ENCODE results near the gene DGCR8. TPM values are rescaled to one million over a fixed set of nuclear protein-coding genes. Genes with fewer than 3 reads are reported as not detected.

DGCR8 gene
- total RNA-seq, 1 donor from 2014 or later, result 29.5 TPM

DNA sequence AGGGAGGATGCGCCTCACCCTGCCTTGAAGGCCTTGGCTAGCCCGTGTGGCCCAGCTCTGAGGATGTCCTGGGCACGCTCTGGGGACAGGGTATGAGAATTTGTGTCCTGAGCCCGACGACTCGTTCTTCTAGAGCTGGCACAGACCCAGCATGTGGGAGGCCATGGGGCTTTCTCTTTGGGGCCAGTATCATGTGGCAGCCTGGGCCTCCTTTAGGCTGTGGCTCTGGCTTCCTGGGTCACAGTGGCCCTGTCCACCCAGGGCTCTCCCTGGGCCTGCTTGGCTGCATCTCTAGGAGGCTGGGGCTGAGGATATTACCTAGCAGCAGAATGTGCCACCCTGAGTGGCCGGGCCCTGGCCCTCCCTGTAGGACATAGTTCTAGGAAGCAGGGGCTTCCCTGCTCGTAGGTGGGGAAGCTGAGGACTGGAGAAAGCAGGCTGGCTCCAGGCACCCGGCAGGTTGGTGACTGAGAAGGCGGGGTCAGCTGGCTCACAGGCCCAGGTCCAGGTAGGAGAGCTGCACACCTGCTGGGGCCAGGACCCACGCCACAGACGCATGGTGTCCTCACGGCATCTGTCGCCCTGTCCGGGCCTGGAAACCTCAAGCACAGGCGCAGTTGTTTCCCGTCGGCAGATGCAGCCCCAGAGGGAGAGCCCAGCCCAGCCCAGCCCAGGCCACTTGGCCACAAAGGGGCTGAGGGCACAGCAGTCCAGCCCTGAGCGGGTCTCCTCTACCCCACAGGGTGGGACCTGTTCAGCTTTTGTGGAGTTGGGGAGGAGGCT, 64.0 kb downstream of the DGCR8 start:
- intact Hi-C loops (cut with DNase I), result no loop called here
- H3K36me3 ChIP-seq, result peaks cover 31% of the 10 kb centered on the region
- H3K9me3 ChIP-seq, result no peaks in the 10 kb centered on the region
- DNase-seq (no peak), ATAC-seq (no peak)
- no peaks in the 10 kb centered on the region for H3K27me3 ChIP-seq (ENCODE audit: low read depth)
- H3K4me3 ChIP-seq, result no peak overlapping the region
- H3K27ac ChIP-seq, result no peak overlapping the region
- H3K4me1 ChIP-seq, result no peaks in the 10 kb centered on the region
- TF ChIP-seq, protein P1, sequence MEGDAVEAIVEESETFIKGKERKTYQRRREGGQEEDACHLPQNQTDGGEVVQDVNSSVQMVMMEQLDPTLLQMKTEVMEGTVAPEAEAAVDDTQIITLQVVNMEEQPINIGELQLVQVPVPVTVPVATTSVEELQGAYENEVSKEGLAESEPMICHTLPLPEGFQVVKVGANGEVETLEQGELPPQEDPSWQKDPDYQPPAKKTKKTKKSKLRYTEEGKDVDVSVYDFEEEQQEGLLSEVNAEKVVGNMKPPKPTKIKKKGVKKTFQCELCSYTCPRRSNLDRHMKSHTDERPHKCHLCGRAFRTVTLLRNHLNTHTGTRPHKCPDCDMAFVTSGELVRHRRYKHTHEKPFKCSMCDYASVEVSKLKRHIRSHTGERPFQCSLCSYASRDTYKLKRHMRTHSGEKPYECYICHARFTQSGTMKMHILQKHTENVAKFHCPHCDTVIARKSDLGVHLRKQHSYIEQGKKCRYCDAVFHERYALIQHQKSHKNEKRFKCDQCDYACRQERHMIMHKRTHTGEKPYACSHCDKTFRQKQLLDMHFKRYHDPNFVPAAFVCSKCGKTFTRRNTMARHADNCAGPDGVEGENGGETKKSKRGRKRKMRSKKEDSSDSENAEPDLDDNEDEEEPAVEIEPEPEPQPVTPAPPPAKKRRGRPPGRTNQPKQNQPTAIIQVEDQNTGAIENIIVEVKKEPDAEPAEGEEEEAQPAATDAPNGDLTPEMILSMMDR (IDR thresholded peaks at IDR 0.05), result no peak

DNA sequence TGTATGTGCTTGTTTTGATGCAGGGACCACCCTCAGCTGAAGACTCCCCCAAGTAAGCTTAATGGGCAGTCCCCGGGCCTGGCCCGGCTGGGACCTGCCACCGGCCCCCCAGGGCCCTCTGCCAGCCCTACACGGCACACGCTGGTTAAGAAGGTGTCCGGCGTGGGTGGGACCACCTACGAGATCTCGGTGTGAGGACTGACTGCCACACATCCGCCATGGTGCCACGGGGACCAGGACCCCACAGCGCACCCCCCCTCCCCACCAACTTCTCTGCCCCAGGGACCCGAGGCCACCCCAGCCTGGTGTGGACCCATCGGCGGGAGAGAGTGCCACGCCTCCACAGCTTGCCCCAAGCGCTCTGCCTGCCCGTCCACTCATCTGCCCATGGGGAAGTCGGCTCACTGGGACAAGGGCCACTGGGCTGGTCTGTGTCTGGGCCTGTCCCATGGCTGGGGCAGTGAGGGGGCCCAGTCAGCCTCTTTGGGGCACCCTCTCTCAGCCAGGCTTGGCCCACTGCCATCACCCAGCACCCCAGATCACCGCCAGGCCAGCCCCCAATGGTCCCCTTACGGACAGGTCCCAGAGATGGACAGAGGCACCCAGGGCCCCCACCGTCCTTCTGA, 65.3 kb downstream of the DGCR8 start:
- TF ChIP-seq, protein P1 (IDR thresholded peaks at IDR 0.05), result no peak
- H3K4me1 ChIP-seq, result no peaks in the 10 kb centered on the region
- intact Hi-C loops (cut with DNase I), result no loop called here
- ATAC-seq (peak; percentile 37 to 40), DNase-seq (peak; percentile 67)
- H3K4me3 ChIP-seq, result no peak overlapping the region
- H3K9me3 ChIP-seq, result no peaks in the 10 kb centered on the region
- no peak overlapping the region for H3K27ac ChIP-seq
- peaks cover 22% of the 10 kb centered on the region for H3K36me3 ChIP-seq
- H3K27me3 ChIP-seq (ENCODE audit: low read depth), result no peaks in the 10 kb centered on the region

DNA sequence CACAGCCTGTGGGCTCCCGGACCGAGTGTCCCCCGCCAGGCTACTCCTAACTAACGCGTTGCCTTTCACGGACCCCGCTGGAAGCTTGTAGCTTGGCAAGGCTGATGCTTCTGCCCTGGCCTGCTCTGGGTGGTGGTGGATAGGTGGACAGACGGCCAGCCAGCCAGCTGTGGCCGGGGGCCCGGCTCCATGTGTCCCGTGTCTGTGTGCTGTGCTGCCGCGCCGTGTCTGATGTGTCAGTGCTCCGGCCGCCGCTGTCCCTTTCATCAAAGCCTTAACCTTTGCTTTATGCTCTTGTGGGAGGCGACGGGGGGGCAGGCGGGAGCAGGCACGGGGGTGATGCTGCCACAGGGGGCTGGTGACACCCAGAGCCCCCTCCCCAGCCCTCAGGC, 65.8 kb downstream of the DGCR8 start:
- H3K27ac ChIP-seq, result no peak overlapping the region
- H3K36me3 ChIP-seq, result peaks cover 17% of the 10 kb centered on the region
- DNase-seq (no peak), ATAC-seq (no peak)
- H3K27me3 ChIP-seq (ENCODE audit: low read depth), result no peaks in the 10 kb centered on the region
- H3K4me1 ChIP-seq, result no peaks in the 10 kb centered on the region
- intact Hi-C loops (cut with DNase I), result no loop called here
- TF ChIP-seq, protein P1 (IDR thresholded peaks at IDR 0.05), result no peak
- no peaks in the 10 kb centered on the region for H3K9me3 ChIP-seq
- H3K4me3 ChIP-seq, result no peak overlapping the region

DNA sequence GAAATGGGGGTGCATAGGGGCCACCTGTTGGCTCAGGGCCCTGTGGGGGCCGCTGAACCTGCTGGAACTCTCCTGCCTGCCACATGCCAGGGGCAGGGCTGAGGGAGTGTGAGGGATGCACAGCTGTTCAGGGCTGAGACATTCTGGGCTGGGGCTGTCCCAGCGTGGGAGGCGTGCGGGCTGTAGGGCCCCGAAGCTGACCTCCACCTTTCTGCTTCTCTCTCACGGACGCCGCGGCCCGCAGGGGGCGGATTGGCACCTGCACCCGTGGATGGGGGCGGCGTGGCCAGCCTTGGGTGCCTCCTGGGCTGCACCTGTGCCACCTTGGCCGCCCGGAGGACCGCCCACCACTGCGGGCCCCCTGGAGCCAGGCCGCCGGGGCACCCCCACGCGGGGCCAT, 66.7 kb downstream of the DGCR8 start:
- Histone ChIP-seq H3K4me1 (no peaks in the 10 kb centered on the region), H3K27me3 (ENCODE audit: low read depth) (no peaks in the 10 kb centered on the region), H3K4me3 (no peak overlapping the region), H3K9me3 (no peaks in the 10 kb centered on the region), H3K27ac (no peak overlapping the region), H3K36me3 (peaks cover 13% of the 10 kb centered on the region)
- TF ChIP-seq, protein P1 (IDR thresholded peaks at IDR 0.05), result no peak
- intact Hi-C loops (cut with DNase I), result no loop called here
- DNase-seq, result no peak
- no peak for ATAC-seq

DNA sequence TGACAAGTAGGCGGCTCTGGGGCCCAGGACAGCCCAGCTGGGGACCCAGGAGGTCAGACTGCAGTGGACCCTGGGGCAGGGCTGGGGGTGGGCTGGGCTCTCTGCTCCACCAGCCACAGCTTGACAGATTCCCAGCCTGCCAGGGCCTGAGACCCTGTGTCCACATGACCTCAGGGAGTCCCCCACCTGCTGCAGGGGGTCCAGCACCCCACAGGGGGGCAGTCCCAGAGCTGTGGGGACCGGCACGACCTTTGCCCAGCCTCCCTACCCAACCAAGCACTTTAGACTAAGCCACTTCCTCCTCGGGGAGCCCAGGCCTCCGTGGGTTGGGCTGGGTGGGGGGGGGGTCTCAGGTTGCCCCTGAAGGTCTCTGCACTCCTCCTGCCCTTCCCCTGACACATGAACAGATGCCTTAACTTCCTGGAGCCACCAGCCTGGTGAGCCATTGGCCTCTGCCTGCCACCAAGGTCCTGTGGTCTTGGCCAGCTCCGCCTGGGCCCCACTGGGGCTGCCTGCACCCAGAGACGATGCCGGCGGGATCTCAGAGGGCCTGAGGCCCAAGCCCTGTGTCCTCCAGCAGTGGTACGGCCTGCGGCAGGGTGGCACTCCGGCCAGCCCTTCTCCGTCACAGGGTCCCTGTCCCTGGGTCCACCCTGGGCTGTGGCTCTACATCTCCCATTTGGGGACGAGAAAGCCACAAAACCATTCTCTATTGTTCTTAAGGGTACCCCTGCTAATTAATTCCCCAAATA, 67.4 kb downstream of the DGCR8 start:
- Histone ChIP-seq H3K4me1 (no peaks in the 10 kb centered on the region), H3K27me3 (ENCODE audit: low read depth) (no peaks in the 10 kb centered on the region), H3K36me3 (peaks cover 13% of the 10 kb centered on the region), H3K9me3 (no peaks in the 10 kb centered on the region), H3K4me3 (no peak overlapping the region), H3K27ac (no peak overlapping the region)
- TF ChIP-seq, protein P1 (IDR thresholded peaks at IDR 0.05), result no peak
- intact Hi-C loops (cut with DNase I), result no loop called here
- ATAC-seq (no peak), DNase-seq (no peak)
